ENCODE data around the gene MUC6. TPM values are rescaled to one million over a fixed set of nuclear protein-coding genes. Genes with fewer than 3 reads are reported as not detected.

MUC6 gene
- total and polyA plus RNA-seq, 9 of the 15 experiments (the other 6 are each of a cell fraction or from before 2014, with no cell fraction given) = not detected

DNA sequence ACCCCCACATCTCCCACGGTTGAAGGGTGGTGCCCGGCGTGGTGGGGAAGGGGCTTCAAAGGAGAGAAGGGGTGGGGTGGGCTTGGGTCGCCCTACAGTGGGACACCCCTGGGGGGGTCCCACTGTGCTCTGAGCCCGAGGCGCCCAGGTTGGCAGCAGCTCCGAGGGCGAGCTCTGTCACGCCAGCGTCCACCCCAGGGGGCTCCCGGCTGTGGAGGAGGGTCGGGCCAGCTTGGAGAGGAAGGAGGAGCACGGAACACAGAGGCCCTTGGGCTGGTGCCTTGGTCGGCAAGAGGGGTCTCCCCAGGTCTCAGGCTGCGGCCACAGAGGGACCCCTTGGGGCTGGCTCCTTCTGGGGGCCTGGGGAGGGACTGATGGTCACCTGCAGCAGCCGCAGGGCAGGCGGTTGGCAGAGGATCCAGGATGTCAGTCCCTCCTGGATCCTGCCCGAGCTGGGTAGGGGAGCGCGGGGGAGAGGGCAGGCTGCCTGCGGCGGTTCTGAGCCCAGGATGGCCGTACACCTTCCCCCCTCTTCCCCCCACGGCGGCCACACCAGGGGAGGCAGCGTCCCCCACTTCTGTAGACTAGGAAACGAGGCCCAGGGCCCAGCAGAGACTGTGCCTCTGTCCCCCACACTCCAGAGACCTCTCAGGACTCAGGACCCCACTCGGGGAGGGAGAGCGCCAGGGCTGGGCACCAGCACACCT, 788 bp downstream of the MUC6 start:
- in situ Hi-C loops (cut with MboI) (no loop called here), intact Hi-C loops (cut with micrococcal nuclease) (no loop called here)
- Histone ChIP-seq H3K27me3 (ENCODE audit: control insufficient read depth in 2 of 2, insufficient read depth in 2 of 2, low read length in 2 of 2) (peaks cover 9 to 53% of the 10 kb centered on the region in 2 experiments; a peak in 4 of 5 replicates), H4K20me1 (replicated peaks; ENCODE audit: control insufficient read depth, insufficient read depth, low read length) (peaks cover 19% of the 10 kb centered on the region; the same call in 1 of the 2 replicates), H3K9me1 (ENCODE audit: control insufficient read depth, insufficient read depth, low read length) (no peaks in the 10 kb centered on the region), H3K9ac (ENCODE audit: insufficient read depth in 1 of 2, low read depth in 2 of 2, low read length in 2 of 2) (no peak overlapping the region), H3K36me3 (ENCODE audit: control insufficient read depth, insufficient read depth, low read length) (no peaks in the 10 kb centered on the region), H2AFZ (ENCODE audit: low read depth, low read length) (no peak overlapping the region), H3K4me3 (no peak overlapping the region), H3K4me1 (replicated peaks in 1 of 2; ENCODE audit: control insufficient read depth in 2 of 2, insufficient read depth in 2 of 2, low read length in 2 of 2) (peaks cover 0 to 62% of the 10 kb centered on the region in 2 experiments; a peak in 2 of 5 replicates), H3K79me2 (ENCODE audit: control insufficient read depth, insufficient read depth, low read length) (no peaks in the 10 kb centered on the region), H3K9me3 (replicated peaks; ENCODE audit: control insufficient read depth, insufficient read depth, low read depth, low read length) (no peaks in the 10 kb centered on the region), H3K27ac (ENCODE audit: extremely low read depth, low read depth, low read length) (no peak overlapping the region), H3K4me2 (ENCODE audit: insufficient read depth, low read length) (no peak overlapping the region)
- TF ChIP-seq, protein P1, sequence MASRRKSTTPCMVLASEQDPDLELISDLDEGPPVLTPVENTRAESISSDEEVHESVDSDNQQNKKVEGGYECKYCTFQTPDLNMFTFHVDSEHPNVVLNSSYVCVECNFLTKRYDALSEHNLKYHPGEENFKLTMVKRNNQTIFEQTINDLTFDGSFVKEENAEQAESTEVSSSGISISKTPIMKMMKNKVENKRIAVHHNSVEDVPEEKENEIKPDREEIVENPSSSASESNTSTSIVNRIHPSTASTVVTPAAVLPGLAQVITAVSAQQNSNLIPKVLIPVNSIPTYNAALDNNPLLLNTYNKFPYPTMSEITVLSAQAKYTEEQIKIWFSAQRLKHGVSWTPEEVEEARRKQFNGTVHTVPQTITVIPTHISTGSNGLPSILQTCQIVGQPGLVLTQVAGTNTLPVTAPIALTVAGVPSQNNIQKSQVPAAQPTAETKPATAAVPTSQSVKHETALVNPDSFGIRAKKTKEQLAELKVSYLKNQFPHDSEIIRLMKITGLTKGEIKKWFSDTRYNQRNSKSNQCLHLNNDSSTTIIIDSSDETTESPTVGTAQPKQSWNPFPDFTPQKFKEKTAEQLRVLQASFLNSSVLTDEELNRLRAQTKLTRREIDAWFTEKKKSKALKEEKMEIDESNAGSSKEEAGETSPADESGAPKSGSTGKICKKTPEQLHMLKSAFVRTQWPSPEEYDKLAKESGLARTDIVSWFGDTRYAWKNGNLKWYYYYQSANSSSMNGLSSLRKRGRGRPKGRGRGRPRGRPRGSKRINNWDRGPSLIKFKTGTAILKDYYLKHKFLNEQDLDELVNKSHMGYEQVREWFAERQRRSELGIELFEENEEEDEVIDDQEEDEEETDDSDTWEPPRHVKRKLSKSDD (conservative IDR thresholded peaks at IDR 0.05; ENCODE audit: low read length) = no peak
- TF ChIP-seq NELFE (IDR thresholded peaks at IDR 0.05; ENCODE audit: insufficient read depth, insufficient read length) (no peak), RBM14 (IDR thresholded peaks at IDR 0.05; ENCODE audit: borderline replicate concordance, insufficient read depth, low read depth, low read length) (0 out of 2 replicates have a peak, but pooled peaks have one; percentile 62)
- FAIRE-seq = no peak
- no TSS peak for BruUV-seq (replicated peaks)
- WGBS (ENCODE audit: insufficient coverage, low coverage, missing lambda C conversion rate) = 7% methylated on average over 18 of the region's 29 CpGs
- ATAC-seq = no peak; the same call in 2 of the 3 replicates
- ChIA-PET CTCF (ENCODE audit: low intra/inter-chr PET ratio) (no interaction called here), POLR2A (no interaction called here)
- DNase-seq (ENCODE audit: extremely low read depth in 1 of 4, low spot score in 3 of 4) = no peak

Data from K562 (cell line).